HG03095 (cell line): ENCODE measurements around the gene NDST4.
A peak's percentile ranks its signal among the peaks of the same experiment; 100 is the strongest.
"Not testable (repeated sequence)": the region's sequence is repeated elsewhere in the genome, so short reads cannot be mapped to it uniquely, and the experiment has no call there.

Source experiments
- ATAC-seq: cut with Tn5 transposase; IDR thresholded peaks from one replicate; pipeline ENCODE4 v1.9.1; 2021; ENCODE audit warnings: moderate library complexity; ENCODE audit not compliant: unreplicated experiment

Gene NDST4

GRCh38 chr4:115058533-115058932, 54.9 kb downstream of the NDST4 start:
- ATAC-seq = no peak

DNA sequence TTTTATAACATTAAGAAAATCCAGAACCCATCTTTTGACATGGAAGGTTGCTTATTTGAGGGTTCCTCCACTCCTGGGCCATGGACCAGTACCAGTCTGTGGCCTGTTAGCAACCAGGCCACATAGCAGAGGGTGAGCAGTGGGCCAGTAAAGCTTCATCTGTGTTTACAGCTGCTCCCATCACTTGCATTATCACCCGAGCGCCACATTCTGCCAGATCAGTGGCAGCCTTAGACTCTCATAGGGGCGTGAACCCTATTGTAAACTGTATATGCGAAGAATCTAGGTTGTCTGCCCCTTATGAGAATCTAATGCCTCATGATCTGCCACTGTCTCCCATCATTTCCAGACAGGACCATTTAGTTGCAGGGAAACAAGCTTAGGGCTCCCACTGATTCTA, 58.6 kb downstream of the NDST4 start:
- ATAC-seq = peak; percentile 63

- ATAC-seq = no peak
Measured at GRCh38 chr4:115053313-115053712, 60.1 kb downstream of the NDST4 start.

DNA sequence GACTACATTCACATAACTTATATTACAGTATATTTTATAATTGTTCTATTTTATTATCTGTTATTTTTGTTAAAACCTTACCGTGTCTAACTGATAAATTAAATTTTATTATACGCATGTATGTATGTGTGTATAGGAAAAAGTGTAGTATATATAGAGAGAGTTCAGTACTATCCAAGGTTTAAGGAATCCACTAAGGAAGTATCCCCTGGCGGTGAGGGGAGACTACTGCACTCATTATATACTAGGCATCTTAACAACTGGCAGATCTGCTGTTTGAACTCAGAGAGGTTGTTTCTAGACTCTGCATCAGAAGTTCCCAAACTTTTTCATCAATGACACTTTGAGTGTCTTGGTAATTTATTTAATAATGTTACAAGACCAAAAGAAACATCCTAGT, 70.9 kb downstream of the NDST4 start:
- no peak for ATAC-seq

DNA sequence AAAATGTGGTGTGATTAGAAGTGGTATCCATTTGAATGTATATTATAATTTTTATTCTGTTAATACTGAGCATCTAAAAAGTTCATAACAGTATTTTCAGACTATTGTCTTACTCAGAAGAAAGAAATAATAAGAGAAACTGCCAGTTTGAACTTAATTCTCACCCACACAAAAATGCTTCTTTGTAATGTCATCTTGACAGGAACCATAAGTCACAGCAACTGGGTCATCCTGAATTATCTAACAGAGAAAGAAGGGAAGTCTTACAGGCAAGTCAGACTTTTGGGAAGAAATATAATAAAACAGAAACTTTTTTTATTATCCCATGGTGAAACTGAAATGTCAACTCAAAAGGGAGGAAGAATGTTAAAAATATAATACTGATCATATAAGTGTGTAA, 83.1 kb downstream of the NDST4 start:
- no peak for ATAC-seq

- no peak for ATAC-seq
Measured at GRCh38 chr4:115028682-115029410, 84.6 kb downstream of the NDST4 start.

GRCh38 chr4:114999880-115000279, 113.5 kb downstream of the NDST4 start:
- ATAC-seq = no peak

DNA sequence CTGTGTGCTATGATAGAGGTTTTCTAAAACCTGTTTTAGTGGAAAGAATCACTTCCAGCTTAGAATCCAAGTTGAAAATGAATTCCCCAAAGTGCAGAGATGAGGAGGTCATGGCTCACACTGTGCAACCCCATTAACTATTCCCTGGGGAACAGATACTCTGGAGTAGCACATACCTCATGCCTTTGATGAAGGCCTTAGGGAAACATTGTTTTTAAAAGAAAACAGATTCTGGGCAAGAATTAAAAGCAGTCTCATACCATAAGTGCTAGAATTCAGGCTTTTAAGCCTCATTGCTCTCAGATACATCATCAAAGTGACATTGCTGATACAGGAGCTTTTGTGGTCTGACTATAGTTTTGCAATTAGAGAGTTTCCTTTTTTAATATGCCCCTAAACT, 115.1 kb downstream of the NDST4 start:
- no peak for ATAC-seq

GRCh38 chr4:114997576-114998247, 115.7 kb downstream of the NDST4 start:
- ATAC-seq = no peak

DNA sequence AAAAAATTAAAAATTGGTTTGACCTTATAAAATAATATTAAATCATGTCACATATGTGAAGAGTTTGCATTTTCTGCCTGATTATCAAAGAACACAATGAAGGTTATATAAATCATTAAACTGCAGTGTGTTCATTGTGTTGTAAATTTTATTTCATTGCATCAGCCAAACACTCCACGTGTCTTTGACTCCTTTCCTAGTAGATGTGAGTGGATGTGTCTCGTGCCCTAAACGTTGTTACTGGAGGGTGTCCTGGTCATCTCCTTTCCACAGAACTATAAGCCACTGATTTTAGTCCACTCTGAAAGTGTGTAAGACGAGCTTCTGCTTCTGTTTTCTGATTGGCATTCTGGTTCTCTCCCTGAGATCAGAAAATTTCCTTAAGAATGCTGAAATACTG, 127.3 kb downstream of the NDST4 start:
- ATAC-seq = no peak

DNA sequence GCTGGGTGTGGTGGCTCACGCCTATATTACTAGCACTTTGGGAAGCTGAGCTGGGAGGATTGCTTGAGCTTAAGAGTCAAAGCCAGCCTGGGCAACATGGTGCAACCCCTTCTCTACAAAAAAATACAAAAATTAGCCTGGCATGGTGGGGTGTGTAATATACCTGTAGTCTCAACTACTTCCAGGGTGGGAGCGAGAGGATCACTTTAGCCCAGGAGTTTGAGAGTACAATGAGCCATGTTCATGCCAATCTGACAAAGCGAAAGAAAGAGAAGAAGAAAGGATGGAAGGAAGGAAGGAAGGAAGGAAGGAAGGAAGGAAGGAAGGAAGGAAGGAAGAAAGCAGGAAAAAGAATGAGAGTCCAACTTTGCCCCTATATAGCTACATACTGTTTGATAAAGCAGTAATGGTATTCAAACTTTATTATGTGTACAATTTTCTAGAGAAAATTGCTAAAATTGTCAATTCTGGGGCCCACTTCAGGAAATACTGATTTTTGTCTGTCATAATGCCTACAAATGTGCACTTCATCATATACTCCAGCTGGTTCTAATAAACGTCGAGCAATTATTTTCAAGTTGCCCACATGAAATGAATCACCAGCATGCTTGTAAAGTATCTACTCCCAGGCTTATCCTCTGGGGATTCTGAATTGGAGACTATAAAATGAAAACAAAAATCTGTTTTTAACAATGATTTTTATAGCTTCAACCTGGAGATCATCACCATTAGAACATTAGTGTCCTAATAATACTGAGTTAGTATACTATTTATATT, 132.3 kb downstream of the NDST4 start:
- no peak for ATAC-seq

GRCh38 chr4:114980399-114980798, 133.0 kb downstream of the NDST4 start:
- ATAC-seq = not testable (repeated sequence)

DNA sequence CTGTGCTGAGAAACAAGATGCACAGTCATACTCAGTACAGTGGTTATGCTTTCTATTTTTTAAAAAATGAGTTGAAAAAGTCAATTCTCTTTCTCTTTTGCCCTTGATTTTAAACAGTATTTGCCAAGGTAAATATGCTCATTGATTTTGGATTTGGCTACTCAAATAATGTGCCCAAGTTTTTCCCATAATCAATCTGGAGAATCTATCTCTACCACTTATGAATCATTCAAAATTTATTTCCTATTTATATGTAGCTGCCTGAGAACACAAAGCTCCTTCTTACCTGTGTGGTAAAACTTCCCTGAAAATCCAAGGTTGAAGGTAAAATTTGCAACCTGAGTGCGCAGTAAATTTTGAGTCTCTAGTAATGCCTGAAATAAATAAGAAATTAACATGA, 136.5 kb downstream of the NDST4 start:
- ATAC-seq = no peak

GRCh38 chr4:114964026-114964425, 149.4 kb downstream of the NDST4 start:
- ATAC-seq = no peak

DNA sequence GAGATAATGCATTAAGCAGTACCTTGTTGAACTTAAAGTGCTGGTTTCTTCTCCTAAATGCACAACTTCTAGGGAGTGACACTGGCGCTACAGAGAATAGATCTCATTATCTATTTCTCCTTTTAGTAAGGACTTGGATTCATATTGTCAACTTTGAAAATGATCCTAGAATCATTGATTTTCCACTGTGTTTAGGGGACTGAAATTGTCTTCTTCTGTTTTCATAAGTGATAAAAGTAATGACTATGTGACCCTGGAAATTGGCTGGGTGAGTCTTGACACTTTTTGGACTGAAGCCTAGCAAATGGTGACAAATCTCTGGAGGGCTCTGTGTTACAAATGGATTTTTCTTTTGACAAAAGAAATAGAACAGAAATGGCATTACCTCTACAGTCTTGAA, 167.8 kb downstream of the NDST4 start:
- ATAC-seq = no peak

DNA sequence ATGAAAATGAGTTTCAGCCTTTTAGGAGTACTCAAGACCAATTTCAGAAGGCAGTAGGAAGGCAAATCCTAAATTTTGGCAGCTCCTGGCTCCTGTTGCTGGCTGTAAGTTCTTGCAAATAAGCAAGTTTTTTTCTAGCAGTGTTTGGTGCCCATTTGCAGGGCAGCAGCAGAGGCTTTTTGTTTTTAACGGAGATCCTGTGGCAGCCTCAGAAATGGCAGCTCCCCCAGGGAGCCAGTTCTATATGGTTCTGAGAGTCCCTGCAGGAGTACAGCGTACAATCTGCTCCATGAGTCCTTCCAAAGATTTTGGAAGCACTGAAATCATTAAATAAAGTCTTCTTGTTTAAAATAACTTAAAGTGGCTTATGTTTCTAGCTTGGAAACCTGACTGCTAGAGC, 171.9 kb downstream of the NDST4 start:
- ATAC-seq = no peak

- ATAC-seq = no peak
Measured at GRCh38 chr4:114927881-114928280, 185.5 kb downstream of the NDST4 start.

GRCh38 chr4:114926583-114926982, 186.8 kb downstream of the NDST4 start:
- no peak for ATAC-seq

DNA sequence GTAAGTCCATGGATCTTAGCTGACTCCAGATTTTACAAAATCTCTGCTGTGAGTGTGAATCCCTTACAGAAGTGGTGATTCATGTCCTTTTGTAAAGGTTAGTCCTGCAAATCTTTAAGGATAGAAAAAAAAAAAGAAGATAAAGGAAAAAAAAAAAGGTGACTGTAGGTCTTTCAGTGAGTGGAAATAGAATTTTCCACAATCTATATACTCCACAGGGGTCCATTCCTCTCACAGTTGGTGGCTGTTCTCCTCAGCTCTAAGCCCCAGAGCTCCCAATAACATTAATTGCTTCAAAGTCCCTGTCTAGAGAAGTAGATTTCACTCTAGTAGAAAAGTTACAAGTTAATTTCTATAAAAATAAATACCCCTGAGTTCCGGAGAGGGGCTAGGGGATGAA, 189.1 kb downstream of the NDST4 start:
- no peak for ATAC-seq

DNA sequence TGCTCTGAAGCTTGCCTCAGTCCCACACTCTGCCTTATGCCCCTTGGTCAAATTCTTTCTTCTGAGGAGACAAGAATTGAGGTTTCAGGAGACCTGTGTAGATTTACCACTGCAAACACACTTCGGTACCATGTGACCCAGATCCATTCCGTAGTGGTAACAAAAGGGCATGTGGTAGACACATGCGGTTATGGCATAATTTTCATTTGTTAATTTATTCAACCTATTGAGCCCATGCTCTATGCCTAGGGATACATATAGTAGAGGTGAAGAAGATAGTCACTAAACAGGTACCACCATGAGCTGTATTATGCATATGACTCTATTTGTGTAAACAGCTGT, 190.9 kb downstream of the NDST4 start:
- no peak for ATAC-seq

- no peak for ATAC-seq
Measured at GRCh38 chr4:114921790-114922591, 191.4 kb downstream of the NDST4 start.
